Measurements from ENCODE around the gene FAM200A.

GRCh38 chr7:99559175-99559915, 7.4 kb upstream of the FAM200A start:
- no peak for TF ChIP-seq CTCF (IDR thresholded peaks at IDR 0.05)
- TF ChIP-seq POLR2A (IDR thresholded peaks at IDR 0.05), result no peak

Data from right lobe of liver (tissue), 4 donors.